Sigmoid colon (tissue), 7 donors: Measurements from ENCODE around the gene ABCF2. TPM values are rescaled to one million over a fixed set of nuclear protein-coding genes. Genes with fewer than 3 reads are reported as not detected.
A peak's percentile ranks its signal among the peaks of the same experiment; 100 is the strongest.

ENCODE experiments used
- DNase-seq: peaks from one replicate; pipeline ENCODE4 v3.0.0-alpha.2; 2019
- H3K27ac ChIP-seq, 4 donors: fragments of 200-600 bp; sonication (generic); one replicate each; pipeline ENCODE4 v1.5.1; 2016 to 2019; ENCODE audit warnings: mild to moderate bottlenecking in 1 of 4
- H3K27me3 ChIP-seq, 3 donors: fragments of 200-600 bp; sonication (generic); one replicate each; pipeline ENCODE4 v1.5.1; 2019; ENCODE audit warnings: mild to moderate bottlenecking in 1 of 3
- H3K36me3 ChIP-seq, 4 donors: fragments of 200-600 bp; sonication (generic); one replicate each; pipeline ENCODE4 v1.5.1; 2016 to 2019
- H3K4me1 ChIP-seq, 4 donors: fragments of 200-600 bp; sonication (generic); one replicate each; pipeline ENCODE4 v1.5.1; 2017 to 2019
- H3K4me3 ChIP-seq, 4 donors: fragments of 200-600 bp; sonication (generic); one replicate each; pipeline ENCODE4 v1.5.1; 2017 to 2019; ENCODE audit warnings: mild to moderate bottlenecking in 2 of 4, moderate library complexity in 1 of 4
- H3K9me3 ChIP-seq, 4 donors: fragments of 200-600 bp in 3 of 4; sonication (generic) in 3 of 4; one replicate each; pipeline versions ENCODE4 v1.5.1 to v1.6.1; 2013 to 2019
- CTCF ChIP-seq, 4 experiments: fragments of 450-650 bp in 3 of 4; fragments of 200-600 bp in 1 of 4; IDR thresholded peaks; one replicate each; pipeline ENCODE4 v1.5.1; 2016 to 2019; ENCODE audit warnings: antibody characterized with exemption in 4 of 4, mild to moderate bottlenecking in 3 of 4, moderate library complexity in 2 of 4
- EP300 ChIP-seq, 4 donors: sonication (generic); formaldehyde crosslinking; IDR thresholded peaks; one replicate each; pipeline ENCODE4 v1.6.1; 2017; ENCODE audit warnings: antibody characterized with exemption in 4 of 4
- POLR2A ChIP-seq, 2 donors: fragments of 450-650 bp; IDR thresholded peaks; one replicate each; pipeline ENCODE4 v1.6.1; 2016; ENCODE audit warnings: antibody characterized with exemption in 2 of 2, mild to moderate bottlenecking in 2 of 2, moderate library complexity in 2 of 2
- POLR2AphosphoS5 ChIP-seq, 4 donors: sonication (generic); formaldehyde crosslinking; IDR thresholded peaks; one replicate each; pipeline ENCODE4 v1.6.1; 2017; ENCODE audit warnings: antibody characterized with exemption in 4 of 4
- WGBS, 2 donors: extraction: QIAGEN DNeasy Blood & Tissue Kit; methylation state at CpG; one replicate each; pipeline ENCODE4 v1.1.7; 2013; 5-methylcytosine and 5-hydroxymethylcytosine counted together
- intact Hi-C: fragments of 100-400 bp; cut with DNase I; formaldehyde crosslinking; loops from one replicate; pipeline ENCODE4 v1.15.1; 2023
- polyA plus RNA-seq, 3 donors: library from polyadenylated mRNA; stranded (reverse); fragments of 200-250 nt; gene quantifications; one replicate each; pipeline ENCODE4 v1.2.3, GENCODE V29; 2013
- total RNA-seq, 4 donors: library from RNA; depleted of rRNA; stranded (reverse); fragments of >200 nt; gene quantifications; one replicate each; pipeline ENCODE4 v1.1.0, GENCODE V29; 2016
- donor health status: healthy with polysubstance abuse.
- donor health status: Bipolar disorder and iron deficiency.
- donor health status: healthy.

ABCF2 gene
- total and polyA plus RNA-seq, 7 donors: 18.3 to 34.6 (median 28.2) TPM

- peaks cover 0 to 6% (median 2%) of the 10 kb centered on the region in 3 donors for H3K27me3 ChIP-seq
- no peak for TF ChIP-seq POLR2A (IDR thresholded peaks at IDR 0.05)
- no peak for TF ChIP-seq EP300 (IDR thresholded peaks at IDR 0.05)
- no peak for TF ChIP-seq POLR2AphosphoS5 (IDR thresholded peaks at IDR 0.05)
- TF ChIP-seq CTCF (IDR thresholded peaks at IDR 0.05): no peak
- intact Hi-C loops: loop anchor here (1.0 kb wide), 1 partner anchor 60 kb away; no protein-coding TSS in a partner anchor
- H3K36me3 ChIP-seq: peaks cover 0 to 39% (median 29%) of the 10 kb centered on the region in 4 donors
- no peaks in the 10 kb centered on the region for H3K9me3 ChIP-seq
- H3K4me1 ChIP-seq: peaks cover 0 to 54% (median 51%) of the 10 kb centered on the region in 4 donors
- no peak overlapping the region for H3K4me3 ChIP-seq
- no peak for DNase-seq
- WGBS, 2 donors: 19 to 23% methylated on average over 17 of the region's 17 CpGs
- no peak overlapping the region for H3K27ac ChIP-seq
Observed at GRCh38 chr7:151243408-151244195, 16.6 kb upstream of the ABCF2 start.

GRCh38 chr7:151243045-151243349, 16.0 kb upstream of the ABCF2 start:
- intact Hi-C loops: no loop called here
- 38% methylated on average over 2 of the region's 2 CpGs for WGBS, 2 donors
- Histone ChIP-seq H3K9me3 (no peaks in the 10 kb centered on the region), H3K36me3 (peaks cover 0 to 45% (median 34%) of the 10 kb centered on the region in 4 donors), H3K27ac (no peak overlapping the region), H3K27me3 (peaks cover 0 to 6% (median 2%) of the 10 kb centered on the region in 3 donors), H3K4me3 (no peak overlapping the region), H3K4me1 (peaks cover 0 to 51% (median 49%) of the 10 kb centered on the region in 4 donors)
- TF ChIP-seq EP300 (IDR thresholded peaks at IDR 0.05) (no peak), POLR2AphosphoS5 (IDR thresholded peaks at IDR 0.05) (no peak), POLR2A (IDR thresholded peaks at IDR 0.05) (no peak), CTCF (IDR thresholded peaks at IDR 0.05) (no peak)
- no peak for DNase-seq

- 54 to 65% methylated on average over 20 of the region's 20 CpGs for WGBS, 2 donors
- H3K36me3 ChIP-seq: peaks cover 0 to 51% (median 38%) of the 10 kb centered on the region in 4 donors
- H3K4me1 ChIP-seq: peaks cover 0 to 45% (median 44%) of the 10 kb centered on the region in 4 donors
Observed at GRCh38 chr7:151242159-151243044, 15.4 kb upstream of the ABCF2 start.

GRCh38 chr7:151241755-151242096, 14.7 kb upstream of the ABCF2 start:
- no peak for TF ChIP-seq POLR2A (IDR thresholded peaks at IDR 0.05)
- no peak for TF ChIP-seq CTCF (IDR thresholded peaks at IDR 0.05)
- no peak for TF ChIP-seq POLR2AphosphoS5 (IDR thresholded peaks at IDR 0.05)
- no peak for TF ChIP-seq EP300 (IDR thresholded peaks at IDR 0.05)
- H3K27ac ChIP-seq: no peak overlapping the region
- peaks cover 0 to 6% (median 2%) of the 10 kb centered on the region in 3 donors for H3K27me3 ChIP-seq
- H3K4me1 ChIP-seq: peaks cover 0 to 38% (median 37%) of the 10 kb centered on the region in 4 donors
- WGBS, 2 donors: 88 to 91% methylated on average over 9 of the region's 9 CpGs
- intact Hi-C loops: no loop called here
- H3K9me3 ChIP-seq: no peaks in the 10 kb centered on the region
- no peak for DNase-seq
- no peak overlapping the region for H3K4me3 ChIP-seq
- H3K36me3 ChIP-seq: peaks cover 0 to 58% (median 39%) of the 10 kb centered on the region in 4 donors

More at GRCh38 chr7:151242159-151243044, 15.4 kb upstream of the ABCF2 start:
- intact Hi-C loops: no loop called here
- Histone ChIP-seq H3K27me3 (peaks cover 0 to 6% (median 2%) of the 10 kb centered on the region in 3 donors), H3K27ac (no peak overlapping the region), H3K4me3 (no peak overlapping the region), H3K9me3 (no peaks in the 10 kb centered on the region)
- TF ChIP-seq POLR2AphosphoS5 (IDR thresholded peaks at IDR 0.05) (no peak), EP300 (IDR thresholded peaks at IDR 0.05) (no peak), POLR2A (IDR thresholded peaks at IDR 0.05) (no peak), CTCF (IDR thresholded peaks at IDR 0.05) (no peak)
- peak; percentile 64 for DNase-seq
